B cell (primary cell): ENCODE data around the gene CPE. TPM values are rescaled to one million over a fixed set of nuclear protein-coding genes. Genes with fewer than 3 reads are reported as not detected.

Experiments used
- ATAC-seq: fragments of 200-7000 bp; cut with Tn5 transposase; one replicate; pipeline ENCODE4 v1.10.0; 2021; ENCODE audit warnings: low read depth, mild to moderate bottlenecking, moderate number of reproducible peaks, moderate library complexity
- CTCF ChIA-PET: fragments of 350-600 bp; sonication (Branson Sonifier 250); formaldehyde crosslinking; loops from one replicate; lab custom pipeline; 2021; ENCODE audit warnings: antibody characterized with exemption, inconsistent platforms; lab: Charles Lee
- POLR2A ChIA-PET: fragments of 350-600 bp; sonication (Branson Sonifier 250); formaldehyde crosslinking; loops from one replicate; lab custom pipeline; 2021; ENCODE audit warnings: antibody characterized with exemption; lab: Charles Lee
- DNase-seq: peaks from one replicate; pipeline ENCODE4 v3.0.0; 2013
- H2AFZ ChIP-seq: 2 replicates; pipeline ENCODE4 v1.6.1; 2012; ENCODE audit warnings: mild to moderate bottlenecking, low read depth, low read length; ENCODE audit not compliant: insufficient read depth, poor library complexity, severe bottlenecking
- H3K27ac ChIP-seq, 2 donors: 1 replicate in 1 of 2; 2 replicates in 1 of 2; pipeline ENCODE4 v1.5.1; 2012 to 2013; ENCODE audit warnings: low read length in 2 of 2, mild to moderate bottlenecking in 2 of 2, moderate library complexity in 1 of 2
- H3K27me3 ChIP-seq, 4 experiments: fragments of 200-600 bp in 1 of 4; sonication (generic) in 1 of 4; replicated peaks in 1 of 4; 1 replicate in 2 of 4; 2 replicates in 2 of 4; pipeline versions ENCODE4 v1.6.1 to v1.7.0; 2013 to 2016; ENCODE audit warnings: low read length in 3 of 4, mild to moderate bottlenecking in 2 of 4, mixed read lengths in 1 of 4, moderate library complexity in 1 of 4; ENCODE audit not compliant: insufficient read depth in 4 of 4, control insufficient read depth in 3 of 4; ENCODE audit errors: control extremely low read depth in 1 of 4
- H3K36me3 ChIP-seq, 2 experiments: replicated peaks in 1 of 2; 1 replicate in 1 of 2; 2 replicates in 1 of 2; pipeline versions ENCODE4 v1.6.1 to v1.7.1; 2013; ENCODE audit warnings: low read length in 1 of 2; ENCODE audit not compliant: insufficient read depth in 2 of 2, control insufficient read depth in 1 of 2; ENCODE audit errors: control extremely low read depth in 1 of 2, extremely low read depth in 1 of 2
- H3K4me1 ChIP-seq, 2 donors: fragments of 200-600 bp in 1 of 2; sonication (generic) in 1 of 2; 1 replicate in 1 of 2; 2 replicates in 1 of 2; pipeline versions ENCODE4 v1.5.1 to v1.6.1; 2013 to 2017; ENCODE audit warnings: low read length in 2 of 2; ENCODE audit not compliant: control insufficient read depth in 2 of 2, insufficient read depth in 2 of 2
- H3K4me2 ChIP-seq: replicated peaks from 2 replicates; pipeline ENCODE3; 2012; ENCODE audit warnings: mild to moderate bottlenecking, low read depth, low read length; ENCODE audit not compliant: poor library complexity, severe bottlenecking
- H3K4me3 ChIP-seq, 5 experiments: fragments of 200-600 bp in 1 of 5; sonication (generic) in 1 of 5; 1 replicate in 3 of 5; 2 replicates in 2 of 5; pipeline versions ENCODE4 v1.5.1 to v1.7.0; 2011 to 2016; ENCODE audit warnings: low read length in 4 of 5, mild to moderate bottlenecking in 4 of 5, low read depth in 2 of 5, control low read depth in 1 of 5, moderate library complexity in 1 of 5; ENCODE audit not compliant: insufficient read depth in 1 of 5; ENCODE audit errors: control extremely low read depth in 1 of 5, extremely low read depth in 1 of 5
- H3K79me2 ChIP-seq: fragments of 200-600 bp; sonication (generic); one replicate; pipeline ENCODE4 v1.6.0; 2016; ENCODE audit warnings: low read length; ENCODE audit not compliant: control insufficient read depth, insufficient read depth
- H3K9ac ChIP-seq: fragments of 200-600 bp; sonication (generic); 2 replicates; pipeline ENCODE4 v1.6.1; 2017; ENCODE audit warnings: mild to moderate bottlenecking, low read length, moderate library complexity
- H3K9me3 ChIP-seq, 3 donors: one replicate each; pipeline versions ENCODE4 v1.6.1 to v1.7.1; 2013; ENCODE audit warnings: low read length in 2 of 3; ENCODE audit not compliant: control insufficient read depth in 2 of 3, insufficient read depth in 1 of 3; ENCODE audit errors: control extremely low read depth in 1 of 3
- H4K20me1 ChIP-seq: 2 replicates; pipeline ENCODE4 v1.6.0; 2012; ENCODE audit warnings: mild to moderate bottlenecking, low read length; ENCODE audit not compliant: insufficient read depth, control insufficient read depth, poor library complexity, severe bottlenecking
- H3K27ac Mint-ChIP-seq: one replicate; pipeline ENCODE4 v1.8.0; 2021; ENCODE audit warnings: mixed read lengths
- H3K27me3 Mint-ChIP-seq: one replicate; pipeline ENCODE4 v1.8.0; 2021; ENCODE audit warnings: mixed read lengths
- H3K4me1 Mint-ChIP-seq: one replicate; pipeline ENCODE4 v1.8.0; 2021; ENCODE audit warnings: mixed read lengths
- H3K4me3 Mint-ChIP-seq: one replicate; pipeline ENCODE4 v1.8.0; 2021; ENCODE audit warnings: mixed read lengths
- H3K9me3 Mint-ChIP-seq: one replicate; pipeline ENCODE4 v1.8.0; 2022; ENCODE audit warnings: mixed read lengths; ENCODE audit not compliant: insufficient read depth
- CTCF ChIP-seq: fragments of 200-600 bp; IDR thresholded peaks from one replicate; pipeline ENCODE4 v1.8.0; 2022; ENCODE audit warnings: antibody characterized with exemption, mild to moderate bottlenecking
- EZH2 ChIP-seq: IDR thresholded peaks from 2 replicates; pipeline ENCODE4 v1.6.1; 2012; ENCODE audit warnings: borderline replicate concordance, low read depth, mild to moderate bottlenecking, moderate library complexity, low read length; ENCODE audit not compliant: insufficient read depth, poor library complexity, severe bottlenecking
- WGBS: methylation state at CpG from one replicate; pipeline ENCODE4 v1.1.5; 2013; ENCODE audit warnings: missing lambda C conversion rate; ENCODE audit not compliant: insufficient coverage; 5-methylcytosine and 5-hydroxymethylcytosine counted together
- intact Hi-C: fragments of 100-400 bp; cut with micrococcal nuclease; formaldehyde crosslinking; loops from one replicate; pipeline ENCODE4 v1.10.0; 2022
- polyA plus RNA-seq: library from polyadenylated mRNA; depleted of rRNA; stranded (reverse); fragments of >200 nt; gene quantifications from 2 replicates; pipeline ENCODE4 v1.2.3, GENCODE V29; 2012
- total RNA-seq, 2 donors: library from RNA; stranded (reverse); fragments of 120-200 nt in 1 of 2; gene quantifications; 1 replicate in 1 of 2; 2 replicates in 1 of 2; pipeline versions ENCODE4 v1.2.3 to v1.2.4, GENCODE V29; 2013 to 2022

Gene CPE
- total and polyA plus RNA-seq, 2 donors (not counting 1 experiment from before 2014, with no cell fraction given) = not detected

- Histone ChIP-seq H3K9ac (no peak overlapping the region), H2AFZ (no peak overlapping the region), H3K4me1 (no peaks in the 10 kb centered on the region), H3K27ac (no peak overlapping the region), H3K79me2 (no peaks in the 10 kb centered on the region), H4K20me1 (no peaks in the 10 kb centered on the region), H3K27me3 (peaks cover 0 to 12% (median 4%) of the 10 kb centered on the region in 4 experiments), H3K36me3 (no peaks in the 10 kb centered on the region), H3K9me3 (no peaks in the 10 kb centered on the region), H3K4me3 (no peak overlapping the region), H3K4me2 (no peak overlapping the region)
- POLR2A ChIA-PET = no interaction called here
- CTCF ChIA-PET = no interaction called here
- no peak for ATAC-seq
- Mint-ChIP-seq H3K27ac (no peak overlapping the region), H3K4me3 (no peak overlapping the region), H3K4me1 (peaks cover under 1% of the 10 kb centered on the region), H3K27me3 (peaks cover 39% of the 10 kb centered on the region), H3K9me3 (no peaks in the 10 kb centered on the region)
- DNase-seq = no peak
- no peak for TF ChIP-seq EZH2
- no peak for TF ChIP-seq CTCF
- intact Hi-C loops = no loop called here
- WGBS = 93% methylated on average over 6 of the region's 7 CpGs
These were observed 17.7 kb upstream of the CPE start for GRCh38 chr4:165360985-165361670.

- no peak for ATAC-seq
- no peaks in the 10 kb centered on the region for H3K9me3 ChIP-seq
- POLR2A ChIA-PET = no interaction called here
- H3K79me2 ChIP-seq = no peaks in the 10 kb centered on the region
- no peak overlapping the region for H3K9ac ChIP-seq
- no peak overlapping the region for H3K27ac Mint-ChIP-seq
- TF ChIP-seq CTCF (no peak), EZH2 (no peak)
- H3K4me1 ChIP-seq = no peaks in the 10 kb centered on the region
- H3K4me2 ChIP-seq = no peak overlapping the region
- no peaks in the 10 kb centered on the region for H3K9me3 Mint-ChIP-seq
- H3K4me3 ChIP-seq = no peak overlapping the region
- no peak overlapping the region for H3K27ac ChIP-seq
- H3K36me3 ChIP-seq = no peaks in the 10 kb centered on the region
- H3K4me1 Mint-ChIP-seq = no peaks in the 10 kb centered on the region
- WGBS = 88% methylated on average over 1 of the region's 2 CpGs
- peaks cover 0 to 12% (median 4%) of the 10 kb centered on the region in 4 experiments for H3K27me3 ChIP-seq
- peaks cover 39% of the 10 kb centered on the region for H3K27me3 Mint-ChIP-seq
- H2AFZ ChIP-seq = no peak overlapping the region
- intact Hi-C loops = no loop called here
- no peak overlapping the region for H3K4me3 Mint-ChIP-seq
- CTCF ChIA-PET = no interaction called here
- H4K20me1 ChIP-seq = no peaks in the 10 kb centered on the region
- no peak for DNase-seq
These were observed 17.0 kb upstream of the CPE start for GRCh38 chr4:165361810-165362209.
